HepG2 (cell line): ENCODE results near the gene INSRR. TPM values are rescaled to one million over a fixed set of nuclear protein-coding genes. Genes with fewer than 3 reads are reported as not detected.

Experiments
- ATAC-seq: fragments of 200-7000 bp; cut with Tn5 transposase; 3 replicates; pipeline ENCODE4 v1.9.1; 2020; ENCODE audit warnings: mild to moderate bottlenecking, moderate library complexity
- BruUV-seq: library from RNA; stranded (reverse); fragments of 400-500 nt; replicated peaks from 2 replicates; lab custom pipeline; 2021; lab: Mats Ljungman, UMichigan
- CTCF ChIA-PET: fragments of 300-600 bp; formaldehyde crosslinking; extraction: SDS; loops from one replicate; lab custom pipeline; 2021; ENCODE audit warnings: low total read pairs, inconsistent platforms, low intra/inter-chr PET ratio; lab: Yijun Ruan, JAX
- POLR2A ChIA-PET: fragments of 350-600 bp; sonication (Branson Sonifier 250); formaldehyde crosslinking; loops from one replicate; lab custom pipeline; 2020; ENCODE audit warnings: antibody characterized with exemption, inconsistent platforms; lab: Yijun Ruan, JAX
- DNase-seq: peaks from one replicate; pipeline ENCODE4 v3.0.0-alpha.2; 2015; ENCODE audit warnings: low spot score
- FAIRE-seq: peaks from 3 replicates; lab custom pipeline; 2011; peaks lifted over from hg19 to GRCh38; lab: Jason Lieb, UNC
- H2AFZ ChIP-seq: one replicate; pipeline ENCODE4 v1.6.1; 2011; ENCODE audit warnings: low read length, inconsistent platforms
- H3K27ac ChIP-seq: fragments of 300-600 bp; 3 replicates; pipeline ENCODE4 v1.8.0; 2011; ENCODE audit warnings: mixed run types, mild to moderate bottlenecking, mixed read lengths, low read length, inconsistent platforms; ENCODE audit not compliant: insufficient read depth; ENCODE audit errors: extremely low read length
- H3K27me3 ChIP-seq, 2 experiments: fragments of 200-600 bp in 1 of 2; 2 replicates in 1 of 2; 3 replicates in 1 of 2; pipeline versions ENCODE4 v1.6.0 to v1.8.0; 2011; ENCODE audit warnings: low read length in 2 of 2, mild to moderate bottlenecking in 2 of 2, moderate library complexity in 2 of 2, inconsistent platforms in 1 of 2; ENCODE audit not compliant: insufficient read depth in 2 of 2, control insufficient read depth in 1 of 2
- H3K36me3 ChIP-seq, 2 experiments: fragments of 200-600 bp in 1 of 2; replicated peaks in 1 of 2; 2 replicates in 1 of 2; 3 replicates in 1 of 2; pipeline versions ENCODE4 v1.5.1 to v1.8.0; 2011; ENCODE audit warnings: low read length in 2 of 2, inconsistent platforms in 1 of 2; ENCODE audit not compliant: insufficient read depth in 2 of 2, control insufficient read depth in 1 of 2
- H3K4me1 ChIP-seq: 2 replicates; pipeline ENCODE4 v1.5.1; 2012; ENCODE audit warnings: low read length, inconsistent platforms; ENCODE audit not compliant: insufficient read depth
- H3K4me2 ChIP-seq: 2 replicates; pipeline ENCODE4 v1.6.0; 2011; ENCODE audit warnings: low read depth, low read length, inconsistent platforms
- H3K4me3 ChIP-seq, 3 experiments: fragments of 200-600 bp in 1 of 3; sonication (generic), shearing (Covaris generic) in 1 of 3; replicated peaks in 1 of 3; 2 replicates each; pipeline ENCODE4 v1.5.1; 2011 to 2016; ENCODE audit warnings: low read length in 3 of 3, inconsistent platforms in 2 of 3, low read depth in 2 of 3, mild to moderate bottlenecking in 2 of 3, control low read depth in 1 of 3, mixed read lengths in 1 of 3; ENCODE audit not compliant: insufficient read depth in 1 of 3
- H3K79me2 ChIP-seq: one replicate; pipeline ENCODE4 v1.6.1; 2011; ENCODE audit warnings: low read length, inconsistent platforms; ENCODE audit not compliant: insufficient read depth
- H3K9ac ChIP-seq: 2 replicates; pipeline ENCODE4 v1.6.0; 2011; ENCODE audit warnings: mild to moderate bottlenecking, low read depth, low read length, inconsistent platforms; ENCODE audit not compliant: insufficient read depth
- H3K9me3 ChIP-seq: 2 replicates; pipeline ENCODE4 v1.5.1; 2012; ENCODE audit warnings: mild to moderate bottlenecking, low read length
- H4K20me1 ChIP-seq: 2 replicates; pipeline ENCODE4 v1.6.0; 2011; ENCODE audit warnings: inconsistent platforms, mild to moderate bottlenecking, low read length, moderate library complexity; ENCODE audit not compliant: insufficient read depth
- ARID5B ChIP-seq: IDR thresholded peaks from 2 replicates; pipeline ENCODE4 v1.4.0; 2020; ENCODE audit warnings: mild to moderate bottlenecking, missing genetic modification reagents
- ATRX ChIP-seq: sonication (generic); formaldehyde crosslinking; IDR thresholded peaks from 2 replicates; pipeline ENCODE4 v1.4.0; 2020; ENCODE audit warnings: missing genetic modification reagents, borderline replicate concordance
- CHD2 ChIP-seq: IDR thresholded peaks from 2 replicates; pipeline ENCODE4 v1.6.1; 2011; ENCODE audit warnings: low read depth, low read length, improper control_type of control experiment
- GZF1 ChIP-seq: sonication (generic); formaldehyde crosslinking; IDR thresholded peaks from 2 replicates; pipeline ENCODE4 v1.5.1; 2020; ENCODE audit warnings: mild to moderate bottlenecking, missing genetic modification reagents
- NFKBIZ ChIP-seq: IDR thresholded peaks from 2 replicates; pipeline ENCODE4 v1.6.1; 2018; ENCODE audit warnings: missing genetic modification reagents, missing compliant biosample characterization
- POGK ChIP-seq: sonication (generic); formaldehyde crosslinking; conservative IDR thresholded peaks from 2 replicates; pipeline ENCODE4 v1.8.0; 2022; ENCODE audit warnings: mild to moderate bottlenecking, moderate library complexity, missing genetic modification reagents
- SIX4 ChIP-seq: sonication (generic); formaldehyde crosslinking; IDR thresholded peaks from 2 replicates; pipeline ENCODE4 v1.4.0; 2020; ENCODE audit warnings: missing genetic modification reagents
- THAP8 ChIP-seq: sonication (generic); formaldehyde crosslinking; IDR thresholded peaks from 2 replicates; pipeline ENCODE4 v1.5.1; 2020; ENCODE audit warnings: missing genetic modification reagents, mild to moderate bottlenecking, borderline replicate concordance
- ZBTB37 ChIP-seq: sonication (generic); formaldehyde crosslinking; IDR thresholded peaks from 2 replicates; pipeline ENCODE4 v1.4.0; 2020; ENCODE audit warnings: mild to moderate bottlenecking, missing genetic modification reagents
- ZMYM3 ChIP-seq: sonication (generic); formaldehyde crosslinking; IDR thresholded peaks from 2 replicates; pipeline ENCODE4 v1.5.1; 2020; ENCODE audit warnings: mild to moderate bottlenecking, missing genetic modification reagents
- ZNF224 ChIP-seq: sonication (generic); formaldehyde crosslinking; IDR thresholded peaks from 2 replicates; pipeline ENCODE4 v1.5.0; 2020; ENCODE audit warnings: mild to moderate bottlenecking, missing genetic modification reagents
- ZNF230 ChIP-seq: sonication (generic); formaldehyde crosslinking; IDR thresholded peaks from 2 replicates; pipeline ENCODE4 v1.4.0; 2020; ENCODE audit warnings: mild to moderate bottlenecking, missing genetic modification reagents
- ZNF567 ChIP-seq: sonication (generic); formaldehyde crosslinking; IDR thresholded peaks from 2 replicates; pipeline ENCODE4 v1.8.1; 2023; ENCODE audit warnings: mild to moderate bottlenecking, missing genetic modification reagents, borderline replicate concordance
- ZNF766 ChIP-seq: sonication (generic); formaldehyde crosslinking; IDR thresholded peaks from 2 replicates; pipeline ENCODE4 v1.5.0; 2020; ENCODE audit warnings: missing genetic modification reagents, borderline replicate concordance
- WGBS: methylation state at CpG from one replicate; pipeline ENCODE4 v1.1.6; 2017; ENCODE audit warnings: low lambda C conversion rate; 5-methylcytosine and 5-hydroxymethylcytosine counted together
- in situ Hi-C: cut with HindIII; loops from 2 replicates; pipeline ENCODE4 v1.10.0; 2017; ENCODE audit warnings: low pct_unique_long_range_greater_than_20kb; ENCODE audit not compliant: extremely low pct_ligation_motif_present
- intact Hi-C: fragments of 100-400 bp; cut with micrococcal nuclease; formaldehyde crosslinking; loops from one replicate; pipeline ENCODE4 v1.10.0; 2022; ENCODE audit not compliant: unreplicated experiment
- polyA plus RNA-seq, 8 experiments: library from polyadenylated mRNA; depleted of rRNA in 3 of 8; stranded (reverse) in 7 of 8; unstranded in 1 of 8; fragments of >200 nt; fragmentation: Illumina TruSeq in 4 of 8; extraction: Trizol in 4 of 8; gene quantifications; 2 replicates each; pipeline versions ENCODE4 v1.2.1 to v1.2.3, GENCODE V29; 2011 to 2016; ENCODE audit warnings: low read depth in 4 of 8, missing spikeins in 1 of 8, mixed read lengths in 1 of 8; ENCODE audit not compliant: insufficient read depth in 1 of 8
- total RNA-seq, 5 experiments: library from RNA; depleted of rRNA; stranded (reverse); fragments of >200 nt; fragmentation: Illumina TruSeq; extraction: Trizol; gene quantifications; 2 replicates each; pipeline ENCODE4 v1.2.3, GENCODE V29; 2016; ENCODE audit warnings: low read depth in 1 of 5

Gene INSRR
- total and polyA plus RNA-seq, 2 of the 13 experiments (the other 11 are each of a cell fraction or from before 2014, with no cell fraction given): not detected

GRCh38 chr1:156845953-156846545, 12.9 kb downstream of the INSRR start (continued):
- TF ChIP-seq ARID5B (CRISPR knock-in tag): no peak
- no peak for TF ChIP-seq ZBTB37 (CRISPR knock-in tag)

GRCh38 chr1:156845055-156845952, 13.6 kb downstream of the INSRR start:
- peaks cover 5 to 53% of the 10 kb centered on the region in 2 experiments; a peak in 3 of 5 replicates for H3K27me3 ChIP-seq
- no peak for FAIRE-seq
- H3K9ac ChIP-seq: no peak overlapping the region
- H3K4me1 ChIP-seq: no peaks in the 10 kb centered on the region
- no peak overlapping the region for H2AFZ ChIP-seq
- BruUV-seq: no TSS peak
- H3K79me2 ChIP-seq: no peaks in the 10 kb centered on the region
- ChIA-PET POLR2A (no interaction called here), CTCF (no interaction called here)
- in situ Hi-C loops (no loop called here), intact Hi-C loops (no loop called here)
- DNase-seq: no peak
- no peaks in the 10 kb centered on the region for H3K36me3 ChIP-seq
- H3K4me3 ChIP-seq: no peak overlapping the region
- H3K9me3 ChIP-seq: no peaks in the 10 kb centered on the region
- no peak for ATAC-seq
- 82% methylated on average over 28 of the region's 69 CpGs for WGBS
- no peak overlapping the region for H3K27ac ChIP-seq
- no peaks in the 10 kb centered on the region for H4K20me1 ChIP-seq
- no peak overlapping the region for H3K4me2 ChIP-seq
- no peak for TF ChIP-seq NFKBIZ
- no peak for TF ChIP-seq CHD2
- TF ChIP-seq THAP8 (CRISPR knock-in tag): no peak
- TF ChIP-seq ZMYM3 (CRISPR knock-in tag): no peak
- TF ChIP-seq ZNF224 (CRISPR knock-in tag): no peak
- no peak for TF ChIP-seq ZNF766 (CRISPR knock-in tag)
- TF ChIP-seq GZF1 (CRISPR knock-in tag): no peak
- TF ChIP-seq SIX4 (CRISPR knock-in tag): no peak
- no peak for TF ChIP-seq ATRX
- TF ChIP-seq ZNF567 (CRISPR knock-in tag): no peak
- TF ChIP-seq POGK: no peak
- no peak for TF ChIP-seq ZNF230 (CRISPR knock-in tag)
